ENCODE measurements around the gene ZNF625. TPM values are rescaled to one million over a fixed set of nuclear protein-coding genes. Genes with fewer than 3 reads are reported as not detected.

Gene ZNF625
- polyA plus RNA-seq, 1 donor (not counting 4 experiments of a cell fraction or from before 2014, with no cell fraction given) = 2.5 TPM

DNA sequence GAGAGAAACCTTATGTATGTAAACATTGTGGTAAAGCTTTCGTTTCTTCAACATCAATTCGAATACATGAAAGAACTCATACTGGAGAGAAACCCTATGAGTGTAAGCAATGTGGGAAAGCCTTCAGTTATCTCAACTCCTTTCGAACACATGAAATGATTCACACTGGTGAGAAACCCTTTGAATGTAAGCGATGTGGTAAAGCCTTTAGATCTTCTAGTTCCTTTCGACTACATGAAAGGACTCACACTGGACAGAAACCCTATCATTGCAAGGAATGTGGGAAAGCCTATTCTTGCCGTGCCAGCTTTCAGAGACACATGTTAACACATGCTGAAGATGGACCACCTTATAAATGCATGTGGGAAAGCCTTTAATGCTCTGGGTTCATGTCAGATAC is 31.1 kb upstream of the ZNF625 start:
- no peak overlapping the region for H2AFZ ChIP-seq (ENCODE audit: control insufficient read depth, low read length)
- H3K79me2 ChIP-seq (ENCODE audit: control insufficient read depth, insufficient read depth, low read length) = no peaks in the 10 kb centered on the region
- no peak overlapping the region for H3K27ac ChIP-seq (ENCODE audit: control insufficient read depth, insufficient read depth, low read length)
- H3K27me3 ChIP-seq (ENCODE audit: control insufficient read depth, extremely low read depth, insufficient read depth, low read length) = no peaks in the 10 kb centered on the region
- H3K9me1 ChIP-seq (ENCODE audit: control insufficient read depth, extremely low read depth, insufficient read depth, low read length) = no peaks in the 10 kb centered on the region
- H3K9ac ChIP-seq (ENCODE audit: control insufficient read depth, extremely low read depth, insufficient read depth, low read length) = no peak overlapping the region
- DNase-seq (ENCODE audit: low read depth, low spot score) = no peak
- peaks cover 36% of the 10 kb centered on the region for H3K9me3 ChIP-seq (ENCODE audit: control insufficient read depth, low read depth, low read length)
- no peaks in the 10 kb centered on the region for H4K20me1 ChIP-seq (ENCODE audit: control insufficient read depth, extremely low read depth, insufficient read depth, low read length)
- dilution Hi-C loops (cut with MboI; ENCODE audit: extremely low pct_ligation_motif_present, low sequenced_read_pairs) = no loop called here
- no peaks in the 10 kb centered on the region for H3K4me1 ChIP-seq (ENCODE audit: control insufficient read depth, extremely low read depth, insufficient read depth, low read length)
- no peak for FAIRE-seq
- TF ChIP-seq, protein P1, sequence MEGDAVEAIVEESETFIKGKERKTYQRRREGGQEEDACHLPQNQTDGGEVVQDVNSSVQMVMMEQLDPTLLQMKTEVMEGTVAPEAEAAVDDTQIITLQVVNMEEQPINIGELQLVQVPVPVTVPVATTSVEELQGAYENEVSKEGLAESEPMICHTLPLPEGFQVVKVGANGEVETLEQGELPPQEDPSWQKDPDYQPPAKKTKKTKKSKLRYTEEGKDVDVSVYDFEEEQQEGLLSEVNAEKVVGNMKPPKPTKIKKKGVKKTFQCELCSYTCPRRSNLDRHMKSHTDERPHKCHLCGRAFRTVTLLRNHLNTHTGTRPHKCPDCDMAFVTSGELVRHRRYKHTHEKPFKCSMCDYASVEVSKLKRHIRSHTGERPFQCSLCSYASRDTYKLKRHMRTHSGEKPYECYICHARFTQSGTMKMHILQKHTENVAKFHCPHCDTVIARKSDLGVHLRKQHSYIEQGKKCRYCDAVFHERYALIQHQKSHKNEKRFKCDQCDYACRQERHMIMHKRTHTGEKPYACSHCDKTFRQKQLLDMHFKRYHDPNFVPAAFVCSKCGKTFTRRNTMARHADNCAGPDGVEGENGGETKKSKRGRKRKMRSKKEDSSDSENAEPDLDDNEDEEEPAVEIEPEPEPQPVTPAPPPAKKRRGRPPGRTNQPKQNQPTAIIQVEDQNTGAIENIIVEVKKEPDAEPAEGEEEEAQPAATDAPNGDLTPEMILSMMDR (optimal IDR thresholded peaks at IDR 0.05 in 1 of 3, IDR thresholded peaks at IDR 0.05 in 1 of 3, conservative IDR thresholded peaks at IDR 0.05 in 1 of 3; ENCODE audit: extremely low read depth in 1 of 3, insufficient read depth in 2 of 3, low read length in 3 of 3) = no peak
- TF ChIP-seq EZH2 (IDR thresholded peaks at IDR 0.05; ENCODE audit: low read length) = no peak
- H3K4me3 ChIP-seq (ENCODE audit: control insufficient read depth in 2 of 3, extremely low read depth in 1 of 3, insufficient read depth in 2 of 3, low read depth in 1 of 3, low read length in 3 of 3) = no peak overlapping the region
- peaks cover 12 to 18% of the 10 kb centered on the region in 2 experiments for H3K36me3 ChIP-seq (ENCODE audit: control insufficient read depth in 2 of 2, extremely low read depth in 1 of 2, insufficient read depth in 2 of 2, low read length in 2 of 2)
- no peak overlapping the region for H3K4me2 ChIP-seq (ENCODE audit: control insufficient read depth, extremely low read depth, insufficient read depth, low read depth, low read length)

GRCh38 chr19:12180377-12180776 is 23.8 kb upstream of the ZNF625 start:
- Histone ChIP-seq H3K27ac (ENCODE audit: control insufficient read depth, insufficient read depth, low read length) (no peak overlapping the region), H3K4me3 (ENCODE audit: control insufficient read depth in 2 of 3, extremely low read depth in 1 of 3, insufficient read depth in 2 of 3, low read depth in 1 of 3, low read length in 3 of 3) (no peak overlapping the region), H3K4me2 (ENCODE audit: control insufficient read depth, extremely low read depth, insufficient read depth, low read depth, low read length) (no peak overlapping the region), H3K4me1 (ENCODE audit: control insufficient read depth, extremely low read depth, insufficient read depth, low read length) (no peaks in the 10 kb centered on the region), H3K9me1 (ENCODE audit: control insufficient read depth, extremely low read depth, insufficient read depth, low read length) (no peaks in the 10 kb centered on the region), H3K9me3 (ENCODE audit: control insufficient read depth, low read depth, low read length) (peaks cover 6% of the 10 kb centered on the region), H3K36me3 (ENCODE audit: control insufficient read depth in 2 of 2, extremely low read depth in 1 of 2, insufficient read depth in 2 of 2, low read length in 2 of 2) (peaks cover 0 to 6% of the 10 kb centered on the region in 2 experiments), H2AFZ (ENCODE audit: control insufficient read depth, low read length) (no peak overlapping the region), H3K27me3 (ENCODE audit: control insufficient read depth, extremely low read depth, insufficient read depth, low read length) (no peaks in the 10 kb centered on the region), H3K79me2 (ENCODE audit: control insufficient read depth, insufficient read depth, low read length) (peaks cover 2% of the 10 kb centered on the region), H4K20me1 (ENCODE audit: control insufficient read depth, extremely low read depth, insufficient read depth, low read length) (no peaks in the 10 kb centered on the region), H3K9ac (ENCODE audit: control insufficient read depth, extremely low read depth, insufficient read depth, low read length) (no peak overlapping the region)
- FAIRE-seq (no peak), DNase-seq (ENCODE audit: low read depth, low spot score) (no peak)
- TF ChIP-seq, protein P1 (optimal IDR thresholded peaks at IDR 0.05 in 1 of 3, IDR thresholded peaks at IDR 0.05 in 1 of 3, conservative IDR thresholded peaks at IDR 0.05 in 1 of 3; ENCODE audit: extremely low read depth in 1 of 3, insufficient read depth in 2 of 3, low read length in 3 of 3) = no peak
- no peak for TF ChIP-seq EZH2 (IDR thresholded peaks at IDR 0.05; ENCODE audit: low read length)
- dilution Hi-C loops (cut with MboI; ENCODE audit: extremely low pct_ligation_motif_present, low sequenced_read_pairs) = no loop called here
